Dermis blood vessel endothelial cell (primary cell): ENCODE results near the gene KLHL17. TPM values are rescaled to one million over a fixed set of nuclear protein-coding genes. Genes with fewer than 3 reads are reported as not detected.
"Not testable (repeated sequence)": the region's sequence is repeated elsewhere in the genome, so short reads cannot be mapped to it uniquely, and the experiment has no call there.

ENCODE experiments used
- DNase-seq: peaks from one replicate; pipeline ENCODE4 v3.0.0; 2010
- total RNA-seq: library from RNA; depleted of rRNA; stranded (reverse); fragments of >200 nt; gene quantifications from 2 replicates; pipeline ENCODE4 v1.2.3, GENCODE V29; 2014

KLHL17 gene
- total RNA-seq, 1 donor from 2014 or later: 8.0 TPM

DNA sequence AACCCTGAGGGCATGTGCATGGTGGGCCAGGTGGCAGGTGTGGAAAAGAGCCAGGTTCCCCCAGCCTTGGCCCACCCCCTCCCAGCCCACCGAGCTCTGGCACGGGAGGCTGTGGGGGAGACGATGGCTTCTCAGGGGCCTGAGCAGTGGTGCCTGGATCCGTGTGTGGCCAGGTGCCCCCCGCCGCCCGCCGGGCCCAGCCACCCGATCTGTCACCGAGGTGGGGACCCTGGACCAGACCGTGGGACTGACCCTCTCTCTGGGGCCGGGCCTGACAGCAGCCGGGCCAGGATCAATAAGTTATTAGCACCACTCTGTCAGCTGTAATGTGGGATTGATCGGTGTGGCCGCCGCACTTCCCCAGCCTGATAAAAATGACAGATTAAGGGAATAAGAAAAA lies 22.9 kb upstream of the KLHL17 start:
- DNase-seq: no peak

GRCh38 chr1:938088-938683 lies 22.2 kb upstream of the KLHL17 start:
- peak; percentile 48 for DNase-seq

DNA sequence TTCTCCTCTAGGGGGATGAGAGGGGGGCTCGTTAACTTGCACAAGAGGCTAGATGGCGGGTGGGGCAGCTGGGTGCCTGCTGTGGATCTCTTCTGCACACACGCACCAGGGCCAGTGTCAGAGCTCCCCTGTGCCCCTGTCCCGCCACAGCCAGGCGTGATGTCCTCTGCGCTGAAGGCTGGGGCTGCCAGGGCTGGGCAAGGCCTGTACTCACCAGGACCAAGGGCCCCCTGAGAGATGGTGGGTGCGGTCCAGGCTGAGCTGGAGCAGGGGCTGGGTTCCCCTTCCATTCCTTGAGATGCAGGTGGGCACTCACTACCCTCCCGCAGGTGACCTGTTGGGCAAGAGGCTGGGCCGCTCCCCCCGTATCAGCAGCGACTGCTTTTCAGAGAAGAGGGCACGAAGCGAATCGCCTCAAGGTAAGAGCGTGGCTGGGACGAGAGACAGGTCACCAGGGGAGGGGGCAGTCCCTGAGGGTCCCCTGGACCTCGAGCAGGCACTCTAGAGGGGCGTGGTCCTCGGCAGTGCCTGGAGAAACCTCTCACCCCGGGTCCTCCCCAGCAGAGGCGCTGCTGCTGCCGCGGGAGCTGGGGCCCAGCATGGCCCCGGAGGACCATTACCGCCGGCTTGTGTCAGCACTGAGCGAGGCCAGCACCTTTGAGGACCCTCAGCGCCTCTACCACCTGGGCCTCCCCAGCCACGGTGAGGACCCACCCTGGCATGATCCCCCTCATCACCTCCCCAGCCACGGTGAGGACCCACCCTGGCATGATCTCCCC lies 21.5 kb upstream of the KLHL17 start:
- DNase-seq: no peak

GRCh38 chr1:939511-940106 lies 20.8 kb upstream of the KLHL17 start:
- DNase-seq: no peak

DNA sequence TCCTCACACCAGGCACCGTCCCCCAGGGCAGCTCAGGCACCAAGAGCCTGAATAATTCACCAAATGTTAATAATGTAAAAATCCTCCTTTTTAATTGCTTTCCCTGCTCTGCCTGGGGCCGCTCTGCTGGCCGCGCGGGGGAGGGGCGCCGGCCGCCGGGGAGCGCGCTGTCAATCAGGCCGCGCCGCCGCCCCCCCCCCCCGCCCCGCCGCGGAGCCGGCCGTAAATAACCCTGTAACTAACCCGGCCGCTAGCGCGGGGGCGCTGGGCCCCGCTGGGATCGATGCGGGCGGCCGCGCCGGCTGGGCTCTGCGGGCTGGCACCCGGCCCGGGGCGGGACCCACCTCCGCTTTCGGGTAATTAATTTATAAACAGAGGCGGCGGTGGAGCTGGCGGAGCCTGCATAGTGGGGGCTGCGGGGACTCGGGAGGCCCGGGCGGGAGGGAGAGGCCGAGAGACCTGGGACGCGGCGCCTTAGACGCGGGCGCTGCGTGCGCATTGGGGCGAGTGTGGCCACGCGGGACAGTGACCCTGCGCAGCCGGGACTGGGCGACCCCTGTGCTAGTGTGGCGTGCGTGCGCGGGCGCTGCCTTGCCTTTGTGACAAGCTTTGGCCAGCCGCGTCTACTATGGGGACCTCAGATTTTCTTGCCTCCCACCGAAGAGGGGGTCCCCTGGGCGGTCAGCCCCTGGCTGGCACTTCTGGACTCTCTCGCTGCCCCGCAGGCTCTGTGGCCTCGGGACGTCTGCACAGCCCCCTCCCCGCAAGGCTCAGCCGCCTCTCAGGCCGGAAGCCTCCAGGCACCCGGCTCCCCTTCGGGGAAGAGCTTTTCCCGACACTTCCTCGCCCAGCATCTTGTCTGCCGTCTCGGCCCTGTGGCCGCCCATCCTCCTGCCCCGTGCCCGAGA lies 20.0 kb upstream of the KLHL17 start:
- peak; percentile 37 for DNase-seq

- DNase-seq: no peak
These were observed 19.3 kb upstream of the KLHL17 start for GRCh38 chr1:941015-941587.

GRCh38 chr1:941588-942383 lies 18.6 kb upstream of the KLHL17 start:
- DNase-seq: peak; percentile 29

- no peak for DNase-seq
These were observed 18.0 kb upstream of the KLHL17 start for GRCh38 chr1:942411-942821.

DNA sequence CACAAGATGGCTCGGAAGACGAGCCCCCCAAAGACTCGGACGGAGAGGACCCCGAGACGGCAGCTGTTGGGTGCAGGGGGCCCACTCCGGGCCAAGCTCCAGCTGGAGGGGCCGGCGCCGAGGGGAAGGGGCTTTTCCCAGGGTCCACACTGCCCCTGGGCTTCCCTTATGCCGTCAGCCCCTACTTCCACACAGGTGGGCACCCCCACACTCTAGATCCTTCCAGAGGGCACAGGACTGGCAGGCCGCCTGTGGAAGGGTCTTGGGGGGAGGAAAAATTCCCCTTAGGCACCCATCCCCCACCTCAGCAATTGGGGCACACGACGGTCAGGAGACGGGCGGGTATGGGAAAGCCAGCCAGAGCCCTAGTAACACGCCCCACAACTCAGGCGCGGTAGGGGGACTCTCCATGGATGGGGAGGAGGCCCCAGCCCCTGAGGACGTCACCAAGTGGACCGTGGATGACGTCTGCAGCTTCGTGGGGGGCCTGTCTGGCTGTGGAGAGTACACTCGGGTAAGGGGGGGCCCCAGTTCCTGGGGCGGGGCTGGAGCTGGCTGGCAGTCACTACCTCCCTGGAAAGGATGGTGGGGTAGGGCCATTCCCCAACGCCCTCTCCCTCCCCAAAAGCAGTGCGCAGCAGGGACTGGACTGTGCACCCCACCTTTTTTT lies 17.4 kb upstream of the KLHL17 start:
- no peak for DNase-seq

GRCh38 chr1:943545-944340 lies 16.6 kb upstream of the KLHL17 start:
- DNase-seq: no peak

DNA sequence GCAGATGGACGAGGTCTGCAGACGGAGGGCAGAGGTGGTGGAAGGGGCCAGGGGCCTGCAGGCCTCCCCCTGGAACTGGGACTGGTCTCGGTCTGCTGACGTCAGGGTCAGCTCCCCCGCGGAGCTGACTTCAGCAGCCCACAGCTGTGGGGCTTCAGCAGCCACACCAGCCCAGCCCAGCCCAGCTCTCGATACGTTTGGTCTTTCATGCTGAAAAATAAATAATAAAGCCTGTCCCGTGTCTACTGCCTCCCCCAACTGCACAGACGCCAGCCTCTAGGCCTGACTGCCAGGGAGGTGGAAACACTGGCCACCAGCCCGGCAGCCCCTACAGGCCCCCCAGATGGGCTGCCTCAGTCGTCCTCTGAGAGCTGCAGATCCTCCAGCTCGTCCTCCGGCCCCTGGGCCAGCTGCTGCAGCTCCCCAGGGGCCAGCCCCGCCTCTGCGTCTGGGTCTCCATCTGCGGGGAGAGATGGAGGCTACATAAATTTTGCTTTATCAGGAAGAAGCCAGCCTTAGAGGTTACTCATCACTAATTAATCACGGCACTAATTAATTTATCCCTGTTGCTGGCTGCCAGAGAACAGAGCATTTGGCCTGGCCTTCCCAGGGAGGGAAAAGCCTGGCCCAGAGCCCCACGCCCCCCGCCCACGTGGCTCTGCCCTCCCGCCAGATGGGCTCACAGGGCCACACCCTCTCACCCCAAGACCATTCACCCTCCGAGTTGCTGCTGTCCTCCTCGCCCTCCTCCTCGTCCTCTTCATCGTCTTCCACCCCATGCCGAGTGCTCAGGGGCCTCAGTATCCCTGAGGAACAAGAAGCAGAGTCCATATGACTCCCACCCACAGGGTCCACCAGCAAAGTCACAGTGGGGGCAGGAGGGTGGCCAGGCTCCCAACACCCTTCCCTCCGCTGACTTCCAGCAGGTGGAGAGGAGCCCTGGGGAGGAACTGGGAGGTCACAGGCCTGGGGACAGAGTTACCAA lies 15.8 kb upstream of the KLHL17 start:
- DNase-seq: no peak

DNA sequence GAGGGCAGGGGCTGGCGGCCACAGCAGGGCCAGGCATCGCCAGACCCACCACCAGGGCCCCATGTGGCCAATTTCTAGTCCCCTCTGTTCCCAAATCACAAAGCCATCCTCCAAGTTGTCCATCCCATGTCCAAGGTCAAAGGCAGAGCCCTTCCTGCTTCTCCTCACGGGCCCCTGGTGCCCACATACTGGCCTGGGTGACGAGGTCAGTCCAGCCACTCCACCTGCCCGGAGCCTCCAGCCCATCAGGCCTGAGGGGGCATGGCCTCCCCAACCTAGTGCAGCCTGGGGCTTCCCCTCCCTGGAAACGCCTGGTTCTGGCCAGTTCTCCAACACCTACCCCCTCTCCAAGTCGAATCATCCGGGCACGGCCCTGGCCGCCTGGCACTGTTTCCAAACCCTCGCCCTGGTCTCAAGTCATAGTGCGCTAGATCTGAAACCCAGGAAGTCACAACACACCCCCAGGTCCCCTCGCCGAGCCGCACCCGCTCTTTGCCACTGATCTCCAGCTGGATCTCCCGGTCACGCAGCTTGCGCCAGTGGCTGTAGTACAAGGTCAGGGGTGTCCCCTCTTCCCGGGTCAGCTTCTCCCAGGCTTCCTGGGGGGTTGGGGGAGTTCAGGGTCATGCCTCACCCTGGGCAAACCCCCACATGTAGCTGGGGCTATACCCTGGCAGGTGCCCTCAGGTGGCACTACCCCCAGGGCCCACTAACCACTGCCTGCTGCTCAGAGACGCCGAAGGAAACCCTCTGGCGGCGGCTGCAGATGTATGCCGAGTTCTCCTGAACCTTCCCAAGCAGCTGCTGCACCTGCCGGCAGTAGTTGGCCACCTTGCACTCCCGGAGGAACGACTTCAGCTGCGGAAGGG lies 14.5 kb upstream of the KLHL17 start:
- DNase-seq: no peak

- DNase-seq: not testable (repeated sequence)
These were observed 13.6 kb upstream of the KLHL17 start for GRCh38 chr1:946811-947210.

DNA sequence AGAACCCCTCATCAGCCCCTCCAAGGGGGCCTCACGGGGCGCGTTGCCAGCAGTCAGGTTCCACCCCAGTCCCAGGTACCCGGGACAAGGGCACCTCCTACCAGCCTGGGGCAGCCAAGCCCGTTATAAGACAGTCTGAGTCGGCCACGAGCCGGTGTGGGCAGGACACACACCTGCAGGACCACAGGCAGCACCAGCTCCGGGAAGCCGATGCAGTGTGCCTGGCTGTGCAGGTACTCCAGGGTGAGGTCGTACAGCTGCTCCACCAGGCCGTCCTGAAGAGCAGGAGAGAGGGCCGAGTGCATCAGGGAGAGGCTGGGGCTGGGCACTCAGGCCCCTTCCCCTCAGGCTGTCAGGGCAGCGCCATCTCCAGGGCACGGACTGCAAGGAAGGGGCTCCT lies 12.4 kb upstream of the KLHL17 start:
- no peak for DNase-seq

DNA sequence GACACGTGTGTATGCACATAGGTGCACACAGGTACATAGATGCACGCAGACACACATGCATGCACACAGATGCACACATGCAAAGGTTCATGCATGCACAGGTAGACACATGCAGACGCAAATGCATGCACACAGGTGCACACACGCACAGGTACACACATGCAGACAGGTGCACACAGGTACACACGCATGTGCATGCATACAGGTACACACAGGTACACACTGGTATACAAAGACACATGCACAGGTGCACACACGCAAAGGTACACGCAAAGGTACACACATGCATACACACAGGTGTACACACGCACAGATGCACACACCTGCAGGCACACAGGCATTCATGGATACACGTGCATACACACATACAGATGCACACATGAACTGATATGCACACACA lies 10.1 kb upstream of the KLHL17 start:
- DNase-seq: no peak

GRCh38 chr1:950881-951280 lies 9.5 kb upstream of the KLHL17 start:
- no peak for DNase-seq

- DNase-seq: peak; percentile 44
These were observed 9.0 kb upstream of the KLHL17 start for GRCh38 chr1:951364-951763.

DNA sequence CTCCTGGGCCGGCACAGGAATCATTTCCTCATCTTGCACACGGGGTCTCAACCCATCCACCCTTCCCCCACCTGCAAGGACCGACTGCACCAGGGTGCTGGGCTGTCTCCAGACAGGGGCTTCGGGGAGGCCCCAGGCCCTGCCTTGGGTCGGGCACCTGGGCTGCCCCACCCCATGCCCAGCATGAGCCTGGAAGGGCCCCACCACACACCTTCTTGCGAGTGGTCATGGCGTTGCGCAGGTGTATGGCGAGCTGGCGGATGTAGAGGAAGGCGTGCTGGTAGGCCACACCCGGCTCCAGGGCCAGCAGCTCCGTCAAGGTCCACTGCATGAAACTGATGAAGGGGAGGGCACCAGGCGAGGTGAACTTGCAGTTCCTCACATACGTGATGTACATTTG lies 8.2 kb upstream of the KLHL17 start:
- no peak for DNase-seq
